PC-3 (cell line): ENCODE results near the gene ASIP. TPM values are rescaled to one million over a fixed set of nuclear protein-coding genes. Genes with fewer than 3 reads are reported as not detected.
A peak's percentile ranks its signal among the peaks of the same experiment; 100 is the strongest.

Experiments used
- ATAC-seq: fragments of 200-7000 bp; cut with Tn5 transposase; 2 replicates; pipeline ENCODE4 v1.9.1; 2020; ENCODE audit warnings: mild to moderate bottlenecking, moderate library complexity
- BruUV-seq: library from RNA; stranded (reverse); fragments of 400-500 nt; replicated peaks from 2 replicates; lab custom pipeline; 2021; lab: Mats Ljungman, UMichigan
- CTCF ChIA-PET: fragments of 300-600 bp; sonication (Branson Sonifier 250); formaldehyde crosslinking; loops from one replicate; lab custom pipeline; 2022; ENCODE audit warnings: antibody characterized with exemption; lab: Charles Lee
- POLR2A ChIA-PET: fragments of 300-600 bp; sonication (Branson Sonifier 250); formaldehyde crosslinking; loops from one replicate; lab custom pipeline; 2022; ENCODE audit warnings: antibody characterized with exemption; ENCODE audit not compliant: unreplicated experiment; lab: Charles Lee
- DNase-seq: peaks from one replicate; pipeline ENCODE4 v3.0.0-alpha.2; 2015
- H2AFZ ChIP-seq: fragments of 300-600 bp; sonication (generic); 2 replicates; pipeline ENCODE4 v1.6.0; 2016; ENCODE audit warnings: antibody characterized with exemption, low read length
- H3F3A ChIP-seq: fragments of 300-600 bp; sonication (generic); one replicate; pipeline ENCODE4 v1.6.0; 2017; ENCODE audit warnings: antibody characterized with exemption, low read length, control low read depth, mild to moderate bottlenecking; ENCODE audit not compliant: unreplicated experiment
- H3K27ac ChIP-seq: fragments of 300-600 bp; sonication (generic); 2 replicates; pipeline ENCODE4 v1.5.1; 2016; ENCODE audit warnings: mild to moderate bottlenecking, low read length
- H3K27me3 ChIP-seq: fragments of 300-600 bp; sonication (generic); 2 replicates; pipeline ENCODE4 v1.6.1; 2016; ENCODE audit warnings: low read length, mixed read lengths
- H3K36me3 ChIP-seq: fragments of 300-600 bp; sonication (generic); 2 replicates; pipeline ENCODE4 v1.6.1; 2016; ENCODE audit warnings: low read depth, mixed run types, low read length, mixed read lengths
- H3K4me1 ChIP-seq: fragments of 300-600 bp; sonication (generic); 2 replicates; pipeline ENCODE4 v1.5.1; 2016; ENCODE audit warnings: low read length; ENCODE audit not compliant: insufficient read depth
- H3K4me2 ChIP-seq: fragments of 300-600 bp; sonication (generic); 2 replicates; pipeline ENCODE4 v1.6.0; 2016; ENCODE audit warnings: low read length
- H3K4me3 ChIP-seq: fragments of 300-600 bp; sonication (generic); 2 replicates; pipeline ENCODE4 v1.5.1; 2016; ENCODE audit warnings: mild to moderate bottlenecking, low read length, mixed read lengths
- H3K79me2 ChIP-seq: fragments of 300-600 bp; sonication (generic); 2 replicates; pipeline ENCODE4 v1.6.1; 2017; ENCODE audit warnings: low read length, mixed read lengths
- H3K9ac ChIP-seq: fragments of 300-600 bp; sonication (generic); 2 replicates; pipeline ENCODE4 v1.6.0; 2016; ENCODE audit warnings: mild to moderate bottlenecking, low read length
- H3K9me2 ChIP-seq: fragments of 300-600 bp; sonication (generic); replicated peaks from 2 replicates; pipeline ENCODE4 v1.6.1; 2016; ENCODE audit warnings: mixed run types, low read length, mixed read lengths
- H3K9me3 ChIP-seq: fragments of 300-600 bp; sonication (generic); 2 replicates; pipeline ENCODE4 v1.6.1; 2016; ENCODE audit warnings: low read length, mixed read lengths
- H4K20me1 ChIP-seq: fragments of 300-600 bp; sonication (generic); 2 replicates; pipeline ENCODE4 v1.6.1; 2016; ENCODE audit warnings: low read length, mixed read lengths
- EZH2 ChIP-seq: fragments of 300-600 bp; sonication (generic); IDR thresholded peaks from one replicate; pipeline ENCODE4 v1.6.1; 2017; ENCODE audit warnings: antibody characterized with exemption, mild to moderate bottlenecking, low read length; ENCODE audit not compliant: unreplicated experiment
- EZH2phosphoT487 ChIP-seq: fragments of 300-600 bp; sonication (generic); IDR thresholded peaks from 2 replicates; pipeline ENCODE4 v1.6.1; 2018; ENCODE audit warnings: mild to moderate bottlenecking, antibody characterized with exemption, low read length, borderline replicate concordance
- intact Hi-C: fragments of 100-400 bp; cut with micrococcal nuclease; formaldehyde crosslinking; loops from 2 replicates; pipeline ENCODE4 v1.9.0; 2023
- total RNA-seq: library from RNA; depleted of rRNA; stranded (reverse); fragments of >200 nt; gene quantifications from 2 replicates; pipeline ENCODE4 v1.2.3, GENCODE V29; 2014
- TF ChIP-seq, protein P1 (sequence below): fragments of 300-600 bp; sonication (generic); conservative IDR thresholded peaks from 2 replicates; pipeline ENCODE4 v1.5.1; 2017; ENCODE audit warnings: antibody characterized with exemption, low read depth, mild to moderate bottlenecking, low read length

Gene ASIP
- total RNA-seq, 1 experiment from 2014 or later: not detected

- Histone ChIP-seq H3K9ac (no peak overlapping the region), H3K79me2 (peaks cover 73% of the 10 kb centered on the region), H3K9me2 (no peaks in the 10 kb centered on the region), H3K9me3 (no peaks in the 10 kb centered on the region), H3K4me2 (peak overlapping the region; percentile 95), H3K36me3 (peaks cover 10% of the 10 kb centered on the region), H3K4me3 (peak overlapping the region; percentile 91; the same call in 1 of the 2 replicates), H3K27me3 (no peaks in the 10 kb centered on the region), H3F3A (peaks cover 3% of the 10 kb centered on the region), H2AFZ (no peak overlapping the region), H3K27ac (no peak overlapping the region), H4K20me1 (peaks cover 27% of the 10 kb centered on the region), H3K4me1 (peaks cover 26% of the 10 kb centered on the region)
- no peak for ATAC-seq
- intact Hi-C loops: no loop called here
- peak; percentile 35 for DNase-seq
- POLR2A ChIA-PET: no interaction called here
- no TSS peak for BruUV-seq
- no peak for TF ChIP-seq EZH2phosphoT487
- TF ChIP-seq, protein P1, sequence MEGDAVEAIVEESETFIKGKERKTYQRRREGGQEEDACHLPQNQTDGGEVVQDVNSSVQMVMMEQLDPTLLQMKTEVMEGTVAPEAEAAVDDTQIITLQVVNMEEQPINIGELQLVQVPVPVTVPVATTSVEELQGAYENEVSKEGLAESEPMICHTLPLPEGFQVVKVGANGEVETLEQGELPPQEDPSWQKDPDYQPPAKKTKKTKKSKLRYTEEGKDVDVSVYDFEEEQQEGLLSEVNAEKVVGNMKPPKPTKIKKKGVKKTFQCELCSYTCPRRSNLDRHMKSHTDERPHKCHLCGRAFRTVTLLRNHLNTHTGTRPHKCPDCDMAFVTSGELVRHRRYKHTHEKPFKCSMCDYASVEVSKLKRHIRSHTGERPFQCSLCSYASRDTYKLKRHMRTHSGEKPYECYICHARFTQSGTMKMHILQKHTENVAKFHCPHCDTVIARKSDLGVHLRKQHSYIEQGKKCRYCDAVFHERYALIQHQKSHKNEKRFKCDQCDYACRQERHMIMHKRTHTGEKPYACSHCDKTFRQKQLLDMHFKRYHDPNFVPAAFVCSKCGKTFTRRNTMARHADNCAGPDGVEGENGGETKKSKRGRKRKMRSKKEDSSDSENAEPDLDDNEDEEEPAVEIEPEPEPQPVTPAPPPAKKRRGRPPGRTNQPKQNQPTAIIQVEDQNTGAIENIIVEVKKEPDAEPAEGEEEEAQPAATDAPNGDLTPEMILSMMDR: no peak
- TF ChIP-seq EZH2: no peak
- CTCF ChIA-PET: no interaction called here
Observed at GRCh38 chr20:34300256-34300806, 59.1 kb downstream of the ASIP start.

DNA sequence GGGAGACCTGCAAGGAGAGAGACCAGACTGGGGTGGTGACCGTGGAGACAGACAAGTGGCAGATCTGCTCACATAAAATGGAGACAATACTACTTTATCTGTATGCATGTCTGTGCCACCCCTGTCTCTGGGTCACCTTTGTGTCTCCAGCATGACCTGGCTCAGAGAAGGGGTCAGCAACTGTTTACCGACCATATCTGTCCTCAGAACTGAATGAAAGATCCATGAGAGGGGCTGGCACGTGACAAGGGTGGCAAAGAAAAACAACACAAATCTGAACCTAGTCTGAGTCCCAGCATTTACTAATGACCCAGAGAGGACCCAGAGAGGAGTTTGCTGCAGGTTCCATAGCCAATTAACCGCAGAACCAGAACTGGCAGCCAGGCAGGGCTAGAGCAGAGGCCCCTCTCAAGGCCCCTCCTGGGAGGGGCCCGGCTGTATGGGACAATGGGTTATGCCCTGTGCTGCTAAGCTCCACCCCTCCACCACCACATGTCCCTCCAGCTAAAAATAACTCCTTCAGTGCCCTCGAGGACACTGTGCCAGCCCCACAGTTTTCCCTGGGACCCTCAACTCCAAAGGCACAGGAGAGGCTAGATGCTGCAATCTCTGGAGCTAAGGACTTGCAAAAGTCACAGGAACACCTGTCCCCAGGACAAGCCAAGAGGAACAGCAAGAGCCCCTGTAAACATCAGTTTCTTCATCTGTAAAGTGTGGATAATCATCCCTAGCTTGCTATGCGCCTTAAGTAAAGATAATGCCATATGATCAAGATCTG is 59.8 kb downstream of the ASIP start:
- Histone ChIP-seq H3K4me3 (peak overlapping the region; percentile 91), H2AFZ (no peak overlapping the region), H3K36me3 (peaks cover 5% of the 10 kb centered on the region), H3K4me1 (peaks cover 26% of the 10 kb centered on the region), H3K4me2 (peak overlapping the region; percentile 95), H4K20me1 (peaks cover 21% of the 10 kb centered on the region), H3K27me3 (no peaks in the 10 kb centered on the region), H3K27ac (no peak overlapping the region), H3K79me2 (peaks cover 66% of the 10 kb centered on the region), H3K9me2 (no peaks in the 10 kb centered on the region), H3K9me3 (no peaks in the 10 kb centered on the region), H3K9ac (no peak overlapping the region), H3F3A (peaks cover 3% of the 10 kb centered on the region)
- ChIA-PET POLR2A (no interaction called here), CTCF (no interaction called here)
- ATAC-seq (no peak), DNase-seq (no peak)
- no peak for TF ChIP-seq EZH2
- TF ChIP-seq EZH2phosphoT487: no peak
- intact Hi-C loops: no loop called here
- BruUV-seq: no TSS peak

- no peak for ATAC-seq
- H3K79me2 ChIP-seq: peaks cover 59% of the 10 kb centered on the region
- no peaks in the 10 kb centered on the region for H3K9me3 ChIP-seq
- no peak overlapping the region for H2AFZ ChIP-seq
- H3K4me1 ChIP-seq: peaks cover 26% of the 10 kb centered on the region
- H3K4me2 ChIP-seq: peak overlapping the region; percentile 95
- ChIA-PET POLR2A (interaction anchor here (0.6 kb wide), 2 partner anchors 99 to 780 kb away, joined by 3 read pairs; no protein-coding TSS in a partner anchor), CTCF (no interaction called here)
- TF ChIP-seq EZH2 (no peak), EZH2phosphoT487 (no peak)
- TF ChIP-seq, protein P1: no peak
- peaks cover 13% of the 10 kb centered on the region for H4K20me1 ChIP-seq
- H3K9me2 ChIP-seq: no peaks in the 10 kb centered on the region
- H3F3A ChIP-seq: peaks cover 3% of the 10 kb centered on the region
- H3K27ac ChIP-seq: peak overlapping the region; percentile 81; the same call in 1 of the 2 replicates
- DNase-seq: no peak
- H3K36me3 ChIP-seq: peaks cover 5% of the 10 kb centered on the region
- peak overlapping the region; percentile 91 for H3K4me3 ChIP-seq
- BruUV-seq: no TSS peak
- peak overlapping the region; percentile 98 for H3K9ac ChIP-seq
- H3K27me3 ChIP-seq: no peaks in the 10 kb centered on the region
- intact Hi-C loops: loop anchor here (2.0 kb wide), 2 partner anchors 111 to 215 kb away; partner anchors contain the start of gene DYNLRB1
Observed at GRCh38 chr20:34301587-34302311, 60.5 kb downstream of the ASIP start.
